HL-60/S4 (cell line): ENCODE data around the gene BBS9.

Experiments used
- in situ Hi-C: fragments of 300-500 bp; cut with MboI; formaldehyde crosslinking; loops from 2 replicates; pipeline ENCODE4 v1.14.3; 2022; ENCODE audit warnings: low sequenced_read_pairs

BBS9 gene

DNA sequence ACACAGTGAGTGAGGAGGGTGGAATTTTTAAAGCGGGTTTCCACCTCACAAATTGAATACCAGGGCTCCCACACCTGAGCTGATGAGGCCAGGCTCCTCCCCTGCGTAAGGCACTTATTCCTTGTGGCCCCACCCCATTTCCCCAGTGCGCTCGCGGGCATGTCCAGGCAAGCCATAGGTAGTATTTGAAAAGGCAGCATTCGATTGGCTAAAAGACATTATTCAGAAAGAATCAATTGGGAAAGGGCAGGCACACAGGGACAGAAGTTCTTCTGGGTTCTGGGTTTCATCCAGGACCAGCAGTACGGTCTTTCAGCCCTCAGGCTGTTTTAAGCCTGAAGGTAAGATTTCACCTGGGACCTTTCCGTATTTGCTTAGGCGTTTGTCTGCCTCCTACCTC, 222.3 kb downstream of the BBS9 start:
- in situ Hi-C loops = no loop called here

DNA sequence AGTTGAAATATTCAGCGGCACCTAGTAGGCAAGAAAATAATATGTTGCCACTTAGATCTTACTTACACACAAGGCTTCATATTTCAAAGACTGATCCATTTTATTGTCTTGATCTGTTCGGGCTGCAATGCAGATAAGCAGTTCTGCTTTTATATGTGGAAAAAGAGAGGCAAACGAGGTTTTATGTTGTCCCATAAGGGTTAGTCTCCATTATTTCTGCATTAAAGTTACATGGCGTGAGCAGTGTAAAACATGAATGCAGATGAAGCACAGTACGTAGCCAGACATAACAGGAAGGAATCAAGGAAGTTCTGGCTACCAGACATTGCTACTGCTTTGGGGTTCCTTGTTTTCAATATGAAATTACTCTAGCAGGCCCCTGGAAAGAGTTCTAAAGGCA, 224.8 kb downstream of the BBS9 start:
- in situ Hi-C loops = no loop called here

DNA sequence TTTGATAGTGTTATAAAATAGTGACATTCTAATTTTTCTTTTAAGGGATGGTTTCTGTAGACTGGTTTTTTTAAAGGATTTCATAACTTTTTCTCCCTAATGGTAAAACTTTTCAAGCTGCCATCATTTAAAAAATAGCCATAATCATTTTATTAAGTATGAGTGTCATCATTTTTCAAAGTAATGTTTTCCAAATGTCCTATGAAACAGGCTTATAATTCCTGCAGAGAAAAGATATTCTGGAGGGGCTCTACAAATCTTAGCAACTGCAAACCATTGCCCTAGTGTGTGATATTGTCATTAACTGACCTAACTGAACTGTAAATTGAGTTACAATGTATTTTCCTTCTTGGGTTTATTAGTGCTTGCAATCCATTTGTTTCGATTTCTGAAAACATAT, 226.0 kb downstream of the BBS9 start:
- in situ Hi-C loops = no loop called here

DNA sequence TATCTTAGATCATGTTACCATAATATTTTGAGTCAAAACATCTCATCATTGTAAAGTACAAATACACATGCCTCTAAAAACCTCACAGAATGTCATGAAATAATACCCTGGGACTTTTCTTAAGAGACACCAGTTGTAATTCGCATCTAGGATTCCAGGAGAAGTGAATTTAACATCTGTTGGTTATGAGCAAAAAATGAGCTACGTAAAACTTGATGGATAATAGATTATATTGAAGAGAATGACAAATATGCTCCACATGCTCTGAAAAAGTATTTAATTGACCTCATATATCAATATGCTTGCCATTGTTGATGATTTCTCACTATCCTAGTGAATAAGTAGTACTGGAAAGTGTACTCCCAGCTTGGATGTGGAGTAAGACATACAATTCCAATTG, 227.0 kb downstream of the BBS9 start:
- in situ Hi-C loops = no loop called here

DNA sequence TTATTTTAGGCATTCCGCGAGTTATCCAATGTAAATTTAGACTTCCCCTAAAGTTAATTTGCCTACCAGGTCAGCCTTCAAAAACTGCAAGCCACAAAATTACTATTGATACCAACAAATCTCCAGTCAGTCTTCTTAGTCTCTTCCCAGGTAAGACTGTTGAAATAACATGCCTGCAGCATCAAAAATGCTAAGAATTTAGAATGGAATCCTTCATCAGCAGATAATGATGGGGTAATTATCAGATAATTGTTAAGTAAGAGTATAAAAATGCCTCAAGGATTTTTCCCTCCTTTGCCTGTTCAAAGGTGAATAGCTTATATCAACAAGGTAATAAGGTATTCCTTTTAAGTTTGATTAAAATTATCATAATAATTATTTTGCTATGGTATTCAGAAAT, 228.5 kb downstream of the BBS9 start:
- in situ Hi-C loops = no loop called here

DNA sequence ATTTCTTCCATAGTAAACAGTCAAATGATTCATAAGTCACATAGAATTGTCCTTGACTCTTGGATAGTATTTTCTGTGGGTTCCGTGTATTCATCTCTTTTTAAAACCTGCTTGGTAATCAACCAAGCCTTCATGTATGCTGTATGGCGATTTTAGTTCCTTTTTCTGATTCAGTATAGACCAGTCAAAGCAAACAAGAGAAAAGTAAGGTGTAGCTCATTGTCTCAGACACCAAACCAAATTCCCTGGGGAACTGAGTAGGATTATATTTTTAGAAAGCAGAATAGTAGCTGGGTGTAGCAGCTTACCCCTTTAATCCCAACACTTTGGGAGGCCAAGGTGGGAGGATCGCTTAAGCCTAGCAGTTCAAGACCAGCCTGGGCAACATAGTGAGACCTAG, 240.5 kb downstream of the BBS9 start:
- in situ Hi-C loops = no loop called here

DNA sequence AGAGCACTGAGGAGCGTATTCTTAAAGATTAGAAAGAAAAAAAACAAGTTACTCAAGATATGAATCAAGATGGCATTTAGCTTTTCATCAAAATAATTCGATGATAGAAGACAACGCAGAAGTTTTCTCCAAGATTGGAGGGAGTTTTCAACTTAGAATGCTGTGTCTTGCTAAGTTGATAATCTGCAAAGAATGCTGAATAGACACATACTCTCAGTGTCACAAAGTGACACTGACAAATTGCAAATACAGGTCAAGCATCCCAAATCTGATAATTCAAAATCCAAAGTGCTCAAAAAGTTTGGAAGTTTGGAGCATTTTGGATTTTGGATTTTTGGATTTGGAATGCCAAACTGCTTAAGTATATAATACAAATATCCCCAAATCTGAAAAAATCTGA, 243.8 kb downstream of the BBS9 start:
- in situ Hi-C loops = no loop called here

DNA sequence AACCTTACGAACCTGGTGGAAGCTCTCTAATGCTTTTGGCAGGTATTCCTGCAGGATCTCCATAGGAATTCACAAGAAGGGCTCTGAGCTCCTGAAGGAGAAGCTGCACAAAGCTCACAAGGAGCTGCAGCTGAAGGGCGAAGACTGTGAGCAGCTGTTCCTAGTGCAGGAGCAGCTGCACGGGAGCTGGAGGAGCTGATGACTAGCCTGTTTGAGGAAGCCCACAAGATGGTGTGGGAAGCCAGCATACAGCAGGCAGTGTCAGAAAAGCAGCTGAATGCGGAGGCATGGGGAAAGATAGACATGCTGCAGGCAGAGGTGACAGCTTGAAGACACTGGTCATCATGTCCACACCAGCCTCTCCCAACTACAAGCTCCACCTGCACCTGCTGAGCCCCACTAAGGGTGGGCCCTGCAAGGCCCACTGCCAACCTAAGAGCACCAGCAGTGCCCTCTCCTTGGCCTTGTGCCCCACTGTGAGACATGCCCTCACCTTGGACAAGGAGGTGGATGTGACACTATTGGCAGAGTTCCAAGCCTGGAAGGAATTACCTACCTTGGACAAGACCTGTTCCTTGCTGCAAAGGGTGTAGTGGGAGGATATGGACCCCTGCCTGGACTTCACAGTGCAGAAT, 250.6 kb downstream of the BBS9 start:
- in situ Hi-C loops = no loop called here

DNA sequence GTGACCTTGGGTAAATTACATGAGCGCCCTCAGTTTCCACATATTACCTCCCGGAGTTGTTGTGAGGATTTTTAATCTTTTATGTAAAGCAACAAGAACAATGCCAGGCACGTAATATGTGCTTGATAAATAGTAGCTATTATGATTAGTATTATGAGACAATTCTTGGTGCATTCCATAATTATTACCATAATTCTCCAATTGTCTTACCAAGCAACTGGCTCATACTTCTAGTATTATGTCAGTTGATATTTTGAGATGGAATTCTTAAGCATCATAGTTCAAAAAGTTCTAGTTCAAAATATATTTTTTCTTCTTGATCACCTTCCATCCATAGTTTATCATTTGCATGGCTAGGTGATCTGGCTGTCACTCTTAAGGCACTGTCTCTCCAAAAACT, 259.0 kb downstream of the BBS9 start:
- in situ Hi-C loops = no loop called here

DNA sequence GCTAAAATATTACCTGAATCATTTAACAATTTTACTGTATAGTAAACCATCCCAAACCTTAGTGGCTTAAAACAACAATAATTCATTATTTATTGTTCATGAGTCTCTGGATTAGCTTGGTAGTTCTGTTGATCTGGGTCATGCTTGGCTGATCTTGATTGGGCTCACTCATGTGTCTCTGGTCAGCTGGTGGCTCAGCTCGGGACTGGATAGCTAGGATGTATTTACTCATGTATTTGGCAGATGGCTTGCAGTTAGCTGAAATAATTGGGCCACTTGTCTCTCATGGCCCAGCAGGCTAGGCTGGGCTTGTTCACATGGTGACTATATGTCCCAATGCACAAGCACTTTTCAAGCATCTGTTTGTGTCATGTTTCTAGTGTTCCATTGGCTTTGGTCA, 262.8 kb downstream of the BBS9 start:
- in situ Hi-C loops = no loop called here

DNA sequence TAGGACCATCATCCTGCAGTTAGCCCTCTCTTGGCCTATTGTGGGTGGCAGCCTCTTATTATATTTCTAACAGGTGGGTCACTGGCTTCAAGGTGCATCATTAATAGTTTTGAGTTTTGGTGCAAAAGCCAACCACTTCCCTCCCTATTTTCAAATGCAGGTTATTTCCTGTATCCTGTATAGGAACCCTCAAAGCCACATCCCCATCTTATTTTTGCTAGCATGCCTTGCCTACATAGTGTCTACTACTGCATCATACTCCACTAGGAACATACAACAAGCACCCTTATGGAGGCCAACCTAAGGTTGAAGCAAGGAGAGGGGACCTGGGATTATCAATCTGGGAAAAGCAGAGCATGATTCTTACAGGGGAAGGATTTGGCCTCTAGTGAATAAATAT, 264.4 kb downstream of the BBS9 start:
- in situ Hi-C loops = no loop called here

DNA sequence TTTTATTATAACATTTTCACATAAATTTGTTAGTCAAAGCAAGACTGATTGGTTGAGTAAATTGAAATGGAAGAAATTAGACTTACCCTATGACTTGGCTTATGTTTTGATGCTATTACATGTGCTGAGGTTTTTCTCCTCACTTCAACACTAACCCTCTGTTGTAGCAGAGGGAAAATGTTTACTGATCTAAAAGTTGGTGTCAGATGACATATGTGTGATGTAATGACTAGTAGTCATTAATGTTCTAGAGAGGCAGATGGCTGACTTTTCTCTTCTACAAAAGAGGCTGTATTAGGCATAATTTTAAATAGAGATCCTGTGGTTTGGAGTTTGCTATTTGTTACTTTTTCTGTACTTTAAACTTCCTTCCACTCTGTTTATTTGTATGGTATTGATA, 266.0 kb downstream of the BBS9 start:
- in situ Hi-C loops = no loop called here

DNA sequence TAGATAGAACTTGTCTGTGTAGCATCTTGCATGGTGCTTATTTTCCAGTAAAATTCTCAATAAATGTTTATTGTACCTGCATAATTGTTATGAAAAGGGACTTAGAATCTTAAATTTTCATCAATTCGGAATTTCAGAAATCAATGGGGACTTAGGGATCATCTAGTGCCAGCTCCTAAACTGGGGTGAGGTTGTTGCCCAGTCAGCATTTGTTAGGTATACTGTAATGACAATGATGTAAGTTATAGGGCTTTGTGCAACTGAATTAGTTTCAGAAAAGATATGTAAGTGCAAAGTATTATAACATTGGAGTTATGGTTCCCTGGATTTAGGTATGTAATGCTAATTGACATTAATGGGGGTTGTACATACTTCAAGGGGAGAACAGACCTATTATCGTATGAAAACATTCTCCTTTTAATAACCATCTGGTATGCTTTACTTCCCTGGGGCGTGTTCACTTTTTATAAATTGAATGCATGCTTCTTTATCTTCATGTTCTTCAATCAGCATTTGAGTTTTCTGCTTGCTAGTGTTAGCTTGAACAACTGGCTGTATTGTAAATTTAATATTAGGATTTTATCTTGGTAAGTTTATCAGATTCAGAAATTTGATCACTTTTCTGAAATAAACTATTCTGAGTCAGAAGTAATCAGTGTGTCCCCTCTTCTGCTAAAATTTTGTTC, 270.3 kb downstream of the BBS9 start:
- in situ Hi-C loops = no loop called here

DNA sequence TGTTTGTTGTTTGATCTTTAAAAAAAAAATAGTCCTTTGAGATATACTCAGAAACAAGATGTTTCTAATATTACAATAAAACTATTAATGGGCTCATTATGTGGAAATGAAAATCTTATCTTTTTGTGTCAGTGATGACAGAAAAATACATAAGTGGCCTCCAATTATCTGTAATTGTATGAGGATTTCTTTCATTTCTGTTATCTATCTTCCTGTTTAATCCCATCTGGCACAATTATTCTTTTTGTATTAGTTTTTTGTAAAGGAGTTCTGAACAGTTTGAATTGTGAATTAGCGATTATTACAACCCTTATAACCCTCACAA, 270.8 kb downstream of the BBS9 start:
- in situ Hi-C loops = no loop called here

DNA sequence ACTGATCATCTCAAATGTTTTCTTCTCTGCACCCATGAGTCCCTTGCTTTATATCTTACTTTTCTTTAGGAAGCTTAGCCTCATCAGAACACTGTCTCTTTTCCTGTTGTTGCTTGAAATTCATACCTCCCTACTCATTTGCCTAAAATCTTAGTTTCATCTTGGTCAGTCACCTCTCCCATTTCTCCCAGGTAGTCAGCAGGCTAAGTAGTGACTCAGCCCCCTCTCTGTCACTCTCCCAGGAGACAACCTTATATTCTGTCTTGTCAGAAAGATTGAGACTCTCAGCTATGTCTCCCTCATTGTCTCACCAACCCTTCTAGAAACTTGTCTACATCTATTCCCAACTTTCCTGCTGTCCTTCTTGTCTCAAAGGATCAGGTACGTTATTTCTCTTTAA, 280.9 kb downstream of the BBS9 start:
- in situ Hi-C loops = no loop called here

DNA sequence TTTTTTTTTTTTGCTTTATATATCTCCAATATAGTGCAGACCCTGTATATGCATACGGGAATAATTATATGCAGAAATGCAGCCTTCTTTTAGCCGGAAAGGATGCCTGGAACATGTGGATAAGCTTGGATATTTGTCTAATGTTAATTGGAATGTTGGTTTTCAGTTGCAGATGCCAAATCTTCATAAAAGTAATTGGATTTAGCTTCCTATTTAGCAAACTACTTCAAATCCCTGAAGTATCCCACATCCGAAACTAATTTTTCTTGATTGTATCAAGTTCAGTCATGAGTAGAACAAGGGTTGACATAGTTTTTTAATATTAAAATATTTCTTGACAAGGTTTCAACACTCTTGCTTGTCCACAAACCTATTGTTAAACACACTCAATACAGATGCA, 281.7 kb downstream of the BBS9 start:
- in situ Hi-C loops = no loop called here

DNA sequence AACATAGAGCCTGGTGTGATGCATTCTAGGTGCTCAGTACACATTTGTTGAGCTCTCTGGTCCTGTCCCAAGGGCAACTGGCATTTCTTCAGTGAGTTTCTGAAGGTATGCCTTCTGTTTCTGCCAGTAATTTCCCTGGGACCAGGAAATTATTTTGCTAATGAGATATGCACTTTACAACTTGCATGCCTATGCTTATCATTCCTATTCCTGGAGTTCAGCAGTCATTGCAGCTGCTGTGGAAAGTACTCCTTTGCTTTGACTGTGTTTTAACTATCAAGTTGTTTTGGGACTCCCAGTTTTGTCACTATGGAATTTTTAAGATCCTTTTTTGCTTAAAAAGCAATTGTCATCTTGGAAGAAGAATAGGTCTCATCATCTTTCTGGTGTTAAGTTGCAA, 283.0 kb downstream of the BBS9 start:
- in situ Hi-C loops = no loop called here

DNA sequence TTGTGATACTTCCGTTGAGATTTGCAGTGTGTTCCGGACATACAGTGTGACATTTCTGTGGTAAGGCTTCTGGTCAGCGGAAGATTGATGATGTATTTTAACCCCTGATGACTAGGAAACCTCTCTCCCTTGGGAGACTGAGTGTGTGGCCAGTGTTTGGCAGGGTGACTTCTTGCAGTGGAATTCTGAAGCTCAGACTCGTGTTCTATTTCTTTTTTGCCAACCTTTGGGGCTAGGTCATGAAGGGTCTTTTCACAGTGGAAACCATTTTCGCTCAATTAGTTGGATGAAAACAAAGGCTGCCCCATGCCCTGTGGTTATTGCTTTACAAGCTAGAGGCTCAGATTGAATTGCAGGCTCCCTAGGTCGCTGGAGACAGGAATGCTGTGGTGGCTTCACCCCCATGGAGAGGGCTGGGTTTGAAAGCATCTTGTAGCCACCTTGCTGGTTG, 288.9 kb downstream of the BBS9 start:
- in situ Hi-C loops = no loop called here

DNA sequence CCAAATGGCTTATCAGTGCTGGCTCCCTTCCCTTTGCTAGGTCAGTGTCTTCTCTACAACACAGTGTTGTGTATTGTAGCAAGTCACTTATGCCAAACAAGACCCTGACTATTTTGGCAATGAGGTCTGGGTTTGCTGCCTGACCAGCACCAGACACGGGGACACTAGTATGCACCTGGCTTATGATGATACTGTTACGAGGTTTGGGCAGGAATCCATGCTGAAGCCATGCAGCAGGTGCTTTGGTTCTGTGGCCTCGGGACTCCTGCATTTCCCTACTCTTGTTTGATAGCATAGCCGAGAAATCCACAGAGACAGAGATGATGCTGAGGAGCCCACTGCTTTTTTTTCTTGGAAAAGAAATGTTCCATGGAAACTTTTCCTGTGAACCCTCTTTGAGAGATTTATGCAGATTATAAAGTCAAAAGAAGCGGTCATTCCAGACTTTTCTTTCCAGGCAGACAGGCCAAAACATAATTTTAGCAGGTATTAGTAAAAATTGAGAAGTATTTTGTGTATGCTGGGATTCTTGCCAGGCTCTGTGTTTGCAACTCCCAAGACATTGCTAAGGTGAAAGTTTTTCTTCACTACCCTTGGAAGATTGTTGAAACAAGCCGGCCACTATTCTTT, 291.1 kb downstream of the BBS9 start:
- in situ Hi-C loops = no loop called here

DNA sequence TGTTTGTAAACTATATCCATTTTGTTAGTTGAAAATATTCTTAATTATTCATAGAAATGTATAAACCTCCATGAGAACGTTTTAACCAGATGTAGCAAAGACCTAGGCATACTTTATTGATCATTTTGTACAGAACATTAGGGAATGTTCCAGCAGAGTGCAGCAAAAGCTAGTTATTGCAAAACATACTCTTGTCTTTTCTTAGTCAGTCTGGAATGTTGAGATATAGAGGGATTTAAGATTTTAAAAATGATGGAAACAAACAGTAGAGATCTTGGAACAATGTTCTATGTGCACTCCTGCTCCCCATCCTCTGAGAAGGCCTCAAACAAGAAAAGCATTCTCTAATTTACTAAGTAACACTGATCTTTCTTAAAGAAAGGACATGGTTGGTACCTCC, 292.1 kb downstream of the BBS9 start:
- in situ Hi-C loops = no loop called here

DNA sequence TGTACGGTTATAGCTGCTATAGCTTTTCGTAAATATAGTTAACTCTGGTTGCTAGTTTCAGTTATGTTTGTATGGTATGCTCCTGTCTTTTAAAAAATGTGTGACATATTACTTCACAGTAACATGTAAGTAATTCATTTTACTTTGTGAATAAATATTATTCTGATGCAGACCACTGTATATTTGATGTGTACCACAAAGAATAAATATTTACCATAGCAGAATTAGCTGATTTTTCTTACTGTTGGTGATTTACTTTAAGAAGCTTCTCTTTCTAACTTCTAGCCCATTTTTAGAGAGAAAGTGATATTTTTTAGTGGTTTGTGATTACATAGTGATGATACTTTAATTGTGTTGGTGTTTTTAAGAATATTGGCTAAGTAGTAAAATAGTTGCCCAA, 292.8 kb downstream of the BBS9 start:
- in situ Hi-C loops = no loop called here

DNA sequence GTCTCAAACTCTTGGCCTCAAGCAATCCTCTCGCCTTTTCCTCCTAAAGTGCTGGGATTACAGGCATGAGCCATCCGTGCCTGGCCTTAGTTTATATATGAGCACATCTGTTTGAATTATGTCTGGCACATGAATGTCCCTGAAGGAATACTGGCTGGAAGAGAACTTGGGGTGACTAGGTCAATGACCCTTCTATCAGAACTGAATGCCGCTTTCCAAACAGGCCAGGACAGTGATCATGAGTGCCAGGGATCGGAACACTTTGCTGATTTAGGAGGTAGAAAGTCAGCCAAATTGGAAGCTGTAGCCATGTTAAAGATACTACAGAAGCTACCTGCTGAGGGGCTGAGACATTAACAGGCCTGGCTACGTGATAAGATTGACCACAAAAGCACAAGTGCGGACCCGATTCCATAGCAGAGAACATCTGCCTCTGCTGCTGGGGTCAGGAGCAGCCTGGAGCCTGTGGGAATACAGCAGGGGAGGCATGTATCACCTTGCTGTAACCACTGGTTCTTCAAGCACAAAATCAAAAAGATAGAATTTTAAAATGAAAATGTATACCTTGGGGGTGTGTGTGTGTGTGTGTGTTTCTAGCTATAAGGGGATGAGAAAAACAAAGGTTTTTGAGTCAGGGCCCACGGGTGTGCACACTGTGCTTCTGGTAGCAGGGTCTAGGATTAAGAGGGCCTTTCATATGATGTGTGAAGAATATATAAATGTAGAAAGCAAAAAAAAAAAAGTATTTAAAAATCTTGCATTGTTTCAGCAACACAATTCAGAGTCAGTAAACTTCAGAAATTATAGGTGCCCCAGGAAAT, 293.7 kb downstream of the BBS9 start:
- in situ Hi-C loops = no loop called here
